Measurements from ENCODE around the gene PRR19. TPM values are rescaled to one million over a fixed set of nuclear protein-coding genes. Genes with fewer than 3 reads are reported as not detected.

The PRR19 gene
- total RNA-seq, 1 experiment from 2014 or later = 3.6 TPM

DNA sequence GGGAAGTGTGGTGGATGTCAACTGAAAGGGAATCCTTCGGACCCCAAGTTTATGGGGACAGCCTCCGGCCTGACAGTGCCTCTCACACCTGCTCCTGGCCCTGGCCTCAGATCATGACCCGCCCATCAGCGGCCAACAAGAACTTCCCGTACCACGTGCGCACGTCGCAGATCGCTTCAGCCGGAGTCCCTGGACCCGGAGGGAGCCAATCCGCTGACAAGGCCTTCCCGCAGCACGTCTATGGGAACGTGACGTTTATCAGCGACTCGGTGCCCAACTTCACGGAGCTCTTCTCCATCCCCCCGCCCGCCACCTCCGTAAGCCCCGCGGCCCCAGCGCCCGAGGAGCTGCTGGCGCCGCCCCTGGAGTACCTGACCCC lies 21.5 kb downstream of the PRR19 start:
- CTCF ChIA-PET = no interaction called here
- POLR2A ChIA-PET (ENCODE audit: low non-redundant PET) = no interaction called here
- intact Hi-C loops (cut with micrococcal nuclease; ENCODE audit: unreplicated experiment) = no loop called here
- DNase-seq (ENCODE audit: low spot score) = no peak
- H3K4me1 ChIP-seq (ENCODE audit: insufficient read depth, low read length, poor library complexity, severe bottlenecking) = peaks cover 5% of the 10 kb centered on the region
- H3K36me3 ChIP-seq (ENCODE audit: insufficient read depth, low read length, poor library complexity, severe bottlenecking) = no peaks in the 10 kb centered on the region
- no peak overlapping the region for H3K27ac ChIP-seq (ENCODE audit: low read depth, low read length, poor library complexity, severe bottlenecking)
- no peaks in the 10 kb centered on the region for H3K9me3 ChIP-seq (ENCODE audit: low read depth, low read length, poor library complexity, severe bottlenecking)
- peaks cover 9% of the 10 kb centered on the region for H3K27me3 ChIP-seq (replicated peaks; ENCODE audit: insufficient read depth, low read depth, low read length, poor library complexity)
- BruUV-seq (replicated peaks) = no TSS peak
- no peak overlapping the region for H3K4me3 ChIP-seq (ENCODE audit: low read depth, low read length, poor library complexity, severe bottlenecking)
- TF ChIP-seq, protein P1, sequence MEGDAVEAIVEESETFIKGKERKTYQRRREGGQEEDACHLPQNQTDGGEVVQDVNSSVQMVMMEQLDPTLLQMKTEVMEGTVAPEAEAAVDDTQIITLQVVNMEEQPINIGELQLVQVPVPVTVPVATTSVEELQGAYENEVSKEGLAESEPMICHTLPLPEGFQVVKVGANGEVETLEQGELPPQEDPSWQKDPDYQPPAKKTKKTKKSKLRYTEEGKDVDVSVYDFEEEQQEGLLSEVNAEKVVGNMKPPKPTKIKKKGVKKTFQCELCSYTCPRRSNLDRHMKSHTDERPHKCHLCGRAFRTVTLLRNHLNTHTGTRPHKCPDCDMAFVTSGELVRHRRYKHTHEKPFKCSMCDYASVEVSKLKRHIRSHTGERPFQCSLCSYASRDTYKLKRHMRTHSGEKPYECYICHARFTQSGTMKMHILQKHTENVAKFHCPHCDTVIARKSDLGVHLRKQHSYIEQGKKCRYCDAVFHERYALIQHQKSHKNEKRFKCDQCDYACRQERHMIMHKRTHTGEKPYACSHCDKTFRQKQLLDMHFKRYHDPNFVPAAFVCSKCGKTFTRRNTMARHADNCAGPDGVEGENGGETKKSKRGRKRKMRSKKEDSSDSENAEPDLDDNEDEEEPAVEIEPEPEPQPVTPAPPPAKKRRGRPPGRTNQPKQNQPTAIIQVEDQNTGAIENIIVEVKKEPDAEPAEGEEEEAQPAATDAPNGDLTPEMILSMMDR (conservative IDR thresholded peaks at IDR 0.05; ENCODE audit: low read depth, low read length) = no peak
- no peak for TF ChIP-seq EZH2 (IDR thresholded peaks at IDR 0.05; ENCODE audit: borderline replicate concordance, low read depth, low read length, poor library complexity, severe bottlenecking)

DNA sequence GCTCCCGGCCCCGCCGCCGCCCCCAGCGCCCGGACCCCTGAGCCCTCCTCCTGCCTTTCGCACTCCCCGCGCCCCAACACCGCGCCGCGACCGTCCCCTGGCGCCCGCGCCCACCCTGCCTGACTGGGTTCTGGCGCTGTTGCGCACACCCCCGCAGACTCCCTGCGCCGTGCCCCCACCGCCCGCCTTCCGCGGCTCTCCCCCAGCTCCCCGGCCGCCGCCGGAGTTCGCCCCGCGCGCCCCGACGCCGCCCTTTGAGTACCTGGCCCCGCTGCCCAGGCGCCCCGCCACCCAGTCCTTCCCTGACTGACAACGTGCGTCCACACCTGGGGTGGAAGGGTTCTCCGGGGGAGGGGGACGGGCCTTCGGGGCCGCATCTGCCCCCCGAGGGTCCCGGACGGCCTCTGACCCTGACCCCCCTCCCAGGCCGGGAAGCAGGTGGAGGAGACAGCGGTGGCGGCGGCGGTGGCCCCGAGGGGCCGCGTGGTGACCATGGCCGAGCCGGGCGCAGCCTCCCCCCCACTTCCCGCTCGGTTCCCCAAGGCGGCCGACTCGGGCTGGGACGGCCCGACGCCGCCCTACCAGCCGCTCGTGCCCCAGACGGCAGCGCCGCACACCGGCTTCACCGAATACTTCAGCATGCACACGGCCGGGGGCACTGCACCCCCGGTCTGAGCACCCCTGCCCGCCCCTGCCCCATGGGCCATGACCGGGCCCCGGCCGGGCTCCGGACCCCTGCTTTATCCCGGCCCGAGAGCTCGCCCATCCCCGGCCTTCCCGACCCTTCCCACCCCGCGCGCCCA lies 22.1 kb downstream of the PRR19 start:
- ChIA-PET POLR2A (ENCODE audit: low non-redundant PET) (interaction anchor here (0.6 kb wide), 1 partner anchor 1898 kb away, joined by 5 read pairs; no protein-coding TSS in a partner anchor), CTCF (no interaction called here)
- Histone ChIP-seq H3K4me1 (ENCODE audit: insufficient read depth, low read length, poor library complexity, severe bottlenecking) (peaks cover 5% of the 10 kb centered on the region), H3K36me3 (ENCODE audit: insufficient read depth, low read length, poor library complexity, severe bottlenecking) (no peaks in the 10 kb centered on the region), H3K27ac (ENCODE audit: low read depth, low read length, poor library complexity, severe bottlenecking) (no peak overlapping the region), H3K4me3 (ENCODE audit: low read depth, low read length, poor library complexity, severe bottlenecking) (peak overlapping the region; percentile 88), H3K27me3 (replicated peaks; ENCODE audit: insufficient read depth, low read depth, low read length, poor library complexity) (peaks cover 9% of the 10 kb centered on the region), H3K9me3 (ENCODE audit: low read depth, low read length, poor library complexity, severe bottlenecking) (no peaks in the 10 kb centered on the region)
- BruUV-seq (replicated peaks) = no TSS peak
- no peak for TF ChIP-seq EZH2 (IDR thresholded peaks at IDR 0.05; ENCODE audit: borderline replicate concordance, low read depth, low read length, poor library complexity, severe bottlenecking)
- TF ChIP-seq, protein P1 (conservative IDR thresholded peaks at IDR 0.05; ENCODE audit: low read depth, low read length) = 0 out of 2 replicates have a peak, but pooled peaks have one; percentile 21
- intact Hi-C loops (cut with micrococcal nuclease; ENCODE audit: unreplicated experiment) = no loop called here
- peak; percentile 37 for DNase-seq (ENCODE audit: low spot score)

- Histone ChIP-seq H3K4me1 (ENCODE audit: insufficient read depth, low read length, poor library complexity, severe bottlenecking) (peaks cover 5% of the 10 kb centered on the region), H3K9me3 (ENCODE audit: low read depth, low read length, poor library complexity, severe bottlenecking) (no peaks in the 10 kb centered on the region), H3K27ac (ENCODE audit: low read depth, low read length, poor library complexity, severe bottlenecking) (no peak overlapping the region), H3K27me3 (replicated peaks; ENCODE audit: insufficient read depth, low read depth, low read length, poor library complexity) (peaks cover 9% of the 10 kb centered on the region), H3K36me3 (ENCODE audit: insufficient read depth, low read length, poor library complexity, severe bottlenecking) (no peaks in the 10 kb centered on the region), H3K4me3 (ENCODE audit: low read depth, low read length, poor library complexity, severe bottlenecking) (peak overlapping the region; percentile 88)
- POLR2A ChIA-PET (ENCODE audit: low non-redundant PET) = interaction anchor here (0.6 kb wide), 1 partner anchor 1899 kb away, joined by 5 read pairs; no protein-coding TSS in a partner anchor
- no peak for TF ChIP-seq EZH2 (IDR thresholded peaks at IDR 0.05; ENCODE audit: borderline replicate concordance, low read depth, low read length, poor library complexity, severe bottlenecking)
- TF ChIP-seq, protein P1 (conservative IDR thresholded peaks at IDR 0.05; ENCODE audit: low read depth, low read length) = no peak
- BruUV-seq (replicated peaks) = no TSS peak
- no peak for DNase-seq (ENCODE audit: low spot score)
- intact Hi-C loops (cut with micrococcal nuclease; ENCODE audit: unreplicated experiment) = loop anchor here (1.0 to 5.0 kb wide), 2 partner anchors 78 to 217 kb away; no protein-coding TSS in a partner anchor
- CTCF ChIA-PET = no interaction called here
These were observed 22.8 kb downstream of the PRR19 start for GRCh38 chr19:42324655-42325307.
